Activated T-cell treated with anti-CD3 and anti-CD28 coated beads, Interleukin-2, amount 50 U/mL, for 72 hours (primary cell): ENCODE measurements around the gene ENG. TPM values are rescaled to one million over a fixed set of nuclear protein-coding genes. Genes with fewer than 3 reads are reported as not detected.
A peak's percentile ranks its signal among the peaks of the same experiment; 100 is the strongest.
"Not testable (repeated sequence)": the region's sequence is repeated elsewhere in the genome, so short reads cannot be mapped to it uniquely, and the experiment has no call there.

Source experiments
- ATAC-seq, 2 donors: fragments of 150-1000 bp; cut with Tn5 transposase; replicated peaks in 1 of 2; 2 replicates each; pipeline ENCODE4 v1.10.0; 2021; ENCODE audit warnings: moderate library complexity in 2 of 2, mild to moderate bottlenecking in 1 of 2
- DNase-seq, 2 donors: peaks; one replicate each; pipeline ENCODE4 v3.0.0; 2021 to 2022; ENCODE audit warnings: mixed read lengths in 1 of 2
- H3K27ac Mint-ChIP-seq: one replicate; pipeline ENCODE4 v1.8.0; 2022; ENCODE audit warnings: mild to moderate bottlenecking, moderate library complexity, mixed read lengths
- H3K27me3 Mint-ChIP-seq: one replicate; pipeline ENCODE4 v1.8.0; 2022; ENCODE audit warnings: low read depth, mixed read lengths
- H3K36me3 Mint-ChIP-seq, 2 donors: one replicate each; pipeline ENCODE4 v1.8.0; 2022; ENCODE audit warnings: mixed read lengths in 2 of 2, mild to moderate bottlenecking in 1 of 2; ENCODE audit not compliant: insufficient read depth in 2 of 2
- H3K4me1 Mint-ChIP-seq: one replicate; pipeline ENCODE4 v1.8.0; 2022; ENCODE audit warnings: low read depth, mixed read lengths
- H3K4me3 Mint-ChIP-seq, 2 donors: one replicate each; pipeline ENCODE4 v1.8.0; 2022; ENCODE audit warnings: mild to moderate bottlenecking in 2 of 2, mixed read lengths in 2 of 2, moderate library complexity in 2 of 2
- H3K9me3 Mint-ChIP-seq, 2 donors: one replicate each; pipeline ENCODE4 v1.8.0; 2022; ENCODE audit warnings: mixed read lengths in 2 of 2
- total RNA-seq, 2 donors: library from RNA; stranded (reverse); gene quantifications; one replicate each; pipeline ENCODE4 v1.2.3, GENCODE V29; 2022

The ENG gene
- total RNA-seq, 2 donors from 2014 or later = 11.1 to 14.4 TPM

DNA sequence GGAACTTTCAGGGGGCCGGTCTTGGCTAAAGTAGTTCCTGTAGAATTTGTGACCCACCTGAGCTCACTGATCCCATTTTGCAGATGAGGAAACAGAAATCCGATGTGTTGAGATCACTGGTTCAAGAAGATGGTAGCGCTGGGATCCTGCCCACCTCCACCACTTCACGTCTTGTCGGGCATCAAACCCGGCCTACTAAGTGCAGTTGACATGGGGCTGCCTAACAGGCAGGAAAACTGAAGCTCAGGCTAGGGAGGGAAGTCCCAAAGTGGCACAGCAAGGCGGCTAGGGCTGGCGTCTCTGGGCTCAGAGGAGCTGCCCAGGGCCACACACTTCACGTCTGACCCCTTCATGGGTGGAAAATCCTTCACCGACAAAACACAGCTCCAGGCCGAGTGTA, 502 bp upstream of the ENG start:
- ATAC-seq = no peak
- no peaks in the 10 kb centered on the region for H3K27me3 Mint-ChIP-seq
- no peak overlapping the region for H3K27ac Mint-ChIP-seq
- peaks cover 43% of the 10 kb centered on the region for H3K4me1 Mint-ChIP-seq
- H3K36me3 Mint-ChIP-seq = peaks cover 1 to 5% of the 10 kb centered on the region in 2 donors
- peaks cover 1 to 3% of the 10 kb centered on the region in 2 donors for H3K9me3 Mint-ChIP-seq
- peak overlapping the region; percentile 29 to 49 for H3K4me3 Mint-ChIP-seq
- no peak for DNase-seq

DNA sequence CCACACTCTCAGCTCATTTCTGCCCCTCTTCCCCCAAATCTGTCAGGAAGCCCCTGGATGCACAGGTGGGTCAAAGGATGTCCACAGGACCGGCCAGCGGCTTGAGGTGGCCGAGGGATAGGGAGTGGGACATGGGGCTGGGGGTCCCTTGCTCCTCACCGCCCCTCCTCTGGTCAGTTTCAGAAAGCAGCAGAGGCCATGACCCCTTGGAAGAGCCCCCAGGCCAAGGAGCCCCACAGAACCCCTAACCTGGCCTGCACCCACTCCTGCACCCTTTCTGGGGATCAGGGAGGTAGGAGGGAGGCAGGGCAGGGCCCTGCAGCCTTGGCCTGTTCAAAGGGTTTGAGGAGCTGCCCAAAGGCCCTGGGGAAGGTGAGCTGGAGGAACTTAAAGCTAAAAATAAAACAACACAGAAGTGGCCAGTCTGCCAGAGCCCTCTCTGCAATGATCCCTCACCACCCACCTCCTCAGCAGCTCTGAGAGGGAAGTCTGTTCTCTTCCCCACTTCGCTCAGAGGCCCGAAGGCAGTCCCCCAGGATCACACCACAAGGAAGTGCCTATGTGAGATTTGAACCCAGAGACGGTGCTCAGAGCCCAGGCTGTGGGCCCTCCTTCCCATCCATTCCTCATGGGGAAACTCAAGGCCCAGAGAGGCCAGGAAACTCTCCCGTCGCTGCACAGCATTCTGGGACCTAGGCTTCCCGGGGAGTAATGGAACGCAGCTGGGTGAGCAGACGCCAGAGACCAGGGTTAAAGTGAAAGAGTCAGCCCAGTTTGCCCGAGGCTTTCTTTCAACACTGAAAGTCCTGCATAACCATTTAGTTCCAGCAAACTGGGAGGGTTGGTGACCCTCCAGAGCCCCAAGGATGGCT, 910 bp downstream of the ENG start:
- Mint-ChIP-seq H3K27ac (peak overlapping the region; percentile 91), H3K27me3 (no peaks in the 10 kb centered on the region), H3K4me3 (peak overlapping the region; percentile 92 to 93), H3K36me3 (peaks cover 11 to 15% of the 10 kb centered on the region in 2 donors), H3K4me1 (peaks cover 43% of the 10 kb centered on the region), H3K9me3 (peaks cover 10 to 11% of the 10 kb centered on the region in 2 donors)
- DNase-seq (no peak), ATAC-seq (peak; percentile 32 to 36)

DNA sequence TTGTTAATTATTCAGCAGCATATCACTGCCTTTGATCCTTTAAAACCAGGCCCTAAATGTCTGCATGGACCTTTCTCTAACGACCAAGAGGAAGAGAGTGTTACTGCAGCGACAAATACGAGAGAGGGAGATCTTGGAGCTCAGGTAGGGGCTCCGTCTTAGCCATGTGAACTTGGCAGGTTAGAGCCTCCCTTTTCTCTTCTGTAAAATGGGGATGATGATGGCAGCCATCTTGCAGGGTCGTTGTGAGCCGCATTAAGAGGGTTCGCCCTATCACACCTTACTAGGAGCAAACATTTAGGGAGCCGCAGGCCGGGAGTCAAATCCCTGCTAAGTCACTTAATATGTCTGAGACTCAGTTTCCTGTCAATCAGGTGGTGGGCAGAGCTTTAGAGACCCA, 1.6 kb downstream of the ENG start:
- Mint-ChIP-seq H3K4me1 (peaks cover 40% of the 10 kb centered on the region), H3K4me3 (peak overlapping the region; percentile 18 to 92), H3K9me3 (peaks cover 10 to 11% of the 10 kb centered on the region in 2 donors), H3K36me3 (peaks cover 14 to 17% of the 10 kb centered on the region in 2 donors), H3K27me3 (no peaks in the 10 kb centered on the region), H3K27ac (no peak overlapping the region)
- no peak for ATAC-seq
- DNase-seq = no peak

DNA sequence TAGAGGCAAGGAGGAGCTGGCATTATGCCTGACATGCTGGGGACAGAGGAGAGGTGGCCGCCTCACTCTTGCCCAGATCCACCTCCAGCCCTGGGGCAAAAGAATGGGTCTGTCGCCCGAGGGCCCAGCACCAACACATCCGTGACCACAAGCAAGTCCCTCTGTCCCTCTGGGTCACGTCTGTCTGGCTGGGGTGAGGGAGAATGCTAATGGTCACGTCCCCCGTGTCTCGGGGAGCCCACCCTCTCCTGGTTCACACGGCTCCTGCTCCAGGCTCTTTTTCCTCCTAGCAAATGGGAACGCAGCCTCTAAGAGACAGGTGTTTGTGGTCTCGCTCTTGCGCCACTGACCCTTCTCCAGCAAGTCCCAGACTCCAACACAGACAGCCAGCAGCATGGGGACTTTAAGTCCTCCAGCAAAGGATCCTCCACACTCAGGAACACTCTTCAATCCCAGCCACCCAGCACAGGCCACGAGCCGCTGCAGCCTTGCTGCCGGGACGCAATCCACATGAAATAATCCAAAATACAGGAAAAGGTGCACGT, 4.1 kb downstream of the ENG start:
- H3K27ac Mint-ChIP-seq = no peak overlapping the region
- H3K36me3 Mint-ChIP-seq = peaks cover 14 to 17% of the 10 kb centered on the region in 2 donors
- no peaks in the 10 kb centered on the region for H3K27me3 Mint-ChIP-seq
- no peak for ATAC-seq
- peaks cover 10 to 11% of the 10 kb centered on the region in 2 donors for H3K9me3 Mint-ChIP-seq
- no peak for DNase-seq
- no peak overlapping the region for H3K4me3 Mint-ChIP-seq
- peaks cover 32% of the 10 kb centered on the region for H3K4me1 Mint-ChIP-seq

DNA sequence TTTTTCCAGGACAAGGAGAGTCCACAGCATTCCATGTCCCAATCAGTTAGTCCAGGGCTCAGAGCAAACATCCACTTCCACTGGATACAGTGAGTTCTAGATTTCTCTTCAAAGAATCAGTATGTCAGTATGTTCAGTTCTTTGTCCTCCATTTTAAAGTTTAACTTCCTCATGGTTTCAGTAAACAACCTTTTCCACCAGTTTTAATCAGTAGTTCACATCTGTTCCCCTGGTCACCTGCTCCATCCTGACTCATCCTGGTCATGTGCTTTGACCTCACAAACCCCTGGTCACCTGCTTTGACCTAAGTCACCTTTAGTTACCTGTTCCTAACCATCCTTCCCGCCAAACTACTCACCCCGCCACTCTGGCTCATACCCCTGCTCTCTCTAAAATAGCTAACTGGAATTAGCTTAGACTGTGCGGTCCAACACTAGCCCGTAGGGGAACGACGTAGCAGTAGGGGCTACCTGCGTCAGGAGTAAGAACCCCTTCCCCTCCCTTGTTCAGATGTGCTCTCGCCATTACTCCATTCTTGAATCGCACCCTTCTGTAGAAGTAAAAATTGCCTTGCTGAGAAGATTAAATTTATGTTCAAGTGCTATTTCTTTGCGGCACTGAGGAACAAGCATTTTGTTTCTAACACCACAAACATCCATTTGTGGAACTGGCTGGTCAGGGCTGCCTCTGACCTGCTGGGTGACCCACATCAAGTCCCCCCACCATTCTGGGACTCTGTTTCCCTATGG, 5.5 kb downstream of the ENG start:
- Mint-ChIP-seq H3K27ac (no peak overlapping the region), H3K4me3 (no peak overlapping the region), H3K36me3 (peaks cover 14 to 17% of the 10 kb centered on the region in 2 donors), H3K9me3 (peaks cover 10 to 11% of the 10 kb centered on the region in 2 donors), H3K4me1 (peaks cover 26% of the 10 kb centered on the region), H3K27me3 (no peaks in the 10 kb centered on the region)
- no peak for ATAC-seq
- no peak for DNase-seq

DNA sequence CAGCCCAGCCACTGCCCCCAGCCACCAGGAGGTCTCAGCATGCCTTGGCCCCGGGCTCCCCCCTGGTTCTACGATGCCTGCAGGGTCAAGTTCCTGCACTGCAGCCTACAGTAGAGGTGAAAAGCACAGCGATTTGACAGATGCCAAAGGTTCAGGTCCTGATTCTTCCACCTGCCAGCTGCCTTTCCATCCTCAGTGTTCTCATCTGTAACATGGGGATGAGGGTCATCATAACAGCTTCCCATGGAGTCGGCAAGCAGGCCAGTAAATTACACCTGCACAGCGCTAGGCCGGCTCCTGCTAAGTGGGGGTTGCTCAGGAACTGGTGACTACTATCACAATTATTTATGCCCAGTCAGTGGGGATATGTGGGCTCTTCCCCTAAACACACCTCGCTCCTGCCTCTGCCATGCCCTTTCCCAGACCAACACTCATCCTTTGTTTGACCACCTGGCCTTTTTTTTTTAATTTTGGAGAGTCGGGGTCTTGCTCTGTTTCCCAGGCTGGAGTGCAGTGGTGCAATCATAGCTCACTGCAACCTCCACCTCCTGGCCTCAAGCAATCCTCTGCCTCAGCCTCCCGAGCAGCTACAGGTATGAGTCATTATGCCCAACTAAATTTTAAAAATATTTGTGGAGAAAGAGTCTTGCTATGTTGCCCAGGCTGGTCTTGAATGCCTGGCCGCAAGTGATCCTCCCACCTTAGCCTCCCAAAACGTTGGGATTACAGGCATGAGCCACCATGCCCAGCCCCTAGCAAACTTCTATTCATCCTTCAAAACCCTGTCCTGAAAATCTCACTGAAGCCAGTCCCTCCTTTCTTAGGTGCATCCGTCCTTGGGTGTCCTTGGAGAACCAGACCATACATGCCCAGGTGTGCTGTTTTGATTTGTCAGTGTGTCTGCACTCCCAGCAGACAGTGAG, 6.4 kb downstream of the ENG start:
- H3K36me3 Mint-ChIP-seq = peaks cover 14 to 17% of the 10 kb centered on the region in 2 donors
- no peak overlapping the region for H3K4me3 Mint-ChIP-seq
- H3K27ac Mint-ChIP-seq = no peak overlapping the region

DNA sequence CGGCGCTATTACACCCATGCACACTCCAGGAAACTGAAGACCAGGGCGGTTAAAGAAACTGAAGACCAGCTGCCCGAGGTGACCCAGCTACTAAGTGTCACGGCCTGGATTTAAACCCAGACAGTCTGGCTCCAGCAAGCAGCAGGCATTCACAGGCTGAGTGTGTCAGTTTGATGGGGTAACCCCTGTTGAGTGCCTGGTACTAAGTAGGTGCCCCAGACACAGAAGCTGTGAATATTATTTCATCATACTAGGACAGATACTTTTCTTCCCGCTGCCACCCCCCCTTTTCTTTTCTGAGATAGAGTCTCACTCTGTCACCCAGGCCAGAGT, 7.3 kb downstream of the ENG start:
- Mint-ChIP-seq H3K9me3 (peaks cover 10 to 11% of the 10 kb centered on the region in 2 donors), H3K27me3 (no peaks in the 10 kb centered on the region), H3K4me3 (no peak overlapping the region), H3K4me1 (peaks cover 8% of the 10 kb centered on the region), H3K36me3 (peaks cover 14 to 17% of the 10 kb centered on the region in 2 donors), H3K27ac (no peak overlapping the region)
- ATAC-seq = no peak
- no peak for DNase-seq

More for the DNA sequence above, 6.4 kb downstream of the ENG start:
- ATAC-seq = no peak
- Mint-ChIP-seq H3K27me3 (no peaks in the 10 kb centered on the region), H3K4me1 (peaks cover 17% of the 10 kb centered on the region), H3K9me3 (peaks cover 10 to 11% of the 10 kb centered on the region in 2 donors)
- no peak for DNase-seq

DNA sequence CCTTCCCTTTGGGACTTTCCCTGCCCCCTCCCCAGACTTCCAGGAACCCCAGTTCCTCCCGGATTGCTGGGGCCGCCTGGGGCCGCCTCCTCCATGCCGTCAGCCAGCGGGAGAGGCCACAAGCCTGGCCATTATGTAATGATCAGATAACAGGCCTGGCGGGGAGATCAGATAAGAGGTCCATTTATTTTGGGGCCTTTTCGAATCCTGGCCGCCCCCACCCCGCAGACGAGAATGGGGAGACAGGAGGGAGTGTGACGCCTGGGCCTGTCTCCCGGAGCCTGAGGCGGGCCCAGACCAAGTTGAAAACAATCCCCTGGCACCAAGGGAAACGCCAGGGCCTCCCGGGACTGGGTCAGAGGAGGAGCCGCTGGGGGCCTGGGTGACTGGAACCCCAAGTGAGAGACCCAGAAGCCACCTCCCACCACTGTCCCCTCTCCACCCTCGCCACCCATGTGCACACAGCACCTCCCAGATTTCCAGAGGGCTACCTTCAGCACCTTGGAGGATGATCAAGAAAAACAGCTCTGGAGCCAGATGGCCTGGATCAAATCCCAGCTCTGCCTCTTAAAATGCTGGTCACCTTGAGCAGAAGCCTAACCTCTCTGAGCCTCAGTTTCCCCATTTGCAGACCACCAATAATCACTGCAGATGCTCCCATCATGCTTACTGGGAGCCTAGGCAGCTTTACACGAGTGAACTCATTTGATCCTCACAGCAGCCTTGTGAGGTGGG, 7.8 kb downstream of the ENG start:
- no peaks in the 10 kb centered on the region for H3K27me3 Mint-ChIP-seq
- no peak for ATAC-seq
- no peak overlapping the region for H3K4me3 Mint-ChIP-seq
- H3K4me1 Mint-ChIP-seq = peaks cover 2% of the 10 kb centered on the region
- DNase-seq = no peak
- H3K27ac Mint-ChIP-seq = no peak overlapping the region
- peaks cover 10 to 11% of the 10 kb centered on the region in 2 donors for H3K9me3 Mint-ChIP-seq
- H3K36me3 Mint-ChIP-seq = peaks cover 14 to 17% of the 10 kb centered on the region in 2 donors

DNA sequence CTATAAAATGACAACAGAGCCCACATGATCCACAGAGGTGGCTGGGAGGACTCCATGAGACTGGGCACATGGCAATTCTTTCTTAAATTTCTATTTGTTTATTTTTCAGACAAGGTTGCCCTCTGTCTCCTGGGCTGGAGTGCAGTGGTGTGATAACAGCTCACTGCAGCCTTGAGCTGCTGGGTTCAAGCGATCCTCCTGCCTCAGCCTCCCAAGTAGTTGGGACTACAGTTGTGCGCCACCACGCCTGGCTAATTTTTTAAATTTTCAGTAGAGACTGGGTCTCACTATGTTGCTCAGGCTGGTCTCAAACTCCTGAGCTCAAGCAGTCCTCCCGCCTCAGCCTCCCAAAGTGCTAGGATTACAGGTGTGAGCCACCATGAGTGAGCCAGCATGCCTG, 8.8 kb downstream of the ENG start:
- Mint-ChIP-seq H3K36me3 (peaks cover 13 to 15% of the 10 kb centered on the region in 2 donors), H3K9me3 (peaks cover 10% of the 10 kb centered on the region in 2 donors)
- ATAC-seq, DNase-seq, H3K4me1 Mint-ChIP-seq, H3K27ac Mint-ChIP-seq, H3K4me3 Mint-ChIP-seq, H3K27me3 Mint-ChIP-seq: not testable (repeated sequence)

DNA sequence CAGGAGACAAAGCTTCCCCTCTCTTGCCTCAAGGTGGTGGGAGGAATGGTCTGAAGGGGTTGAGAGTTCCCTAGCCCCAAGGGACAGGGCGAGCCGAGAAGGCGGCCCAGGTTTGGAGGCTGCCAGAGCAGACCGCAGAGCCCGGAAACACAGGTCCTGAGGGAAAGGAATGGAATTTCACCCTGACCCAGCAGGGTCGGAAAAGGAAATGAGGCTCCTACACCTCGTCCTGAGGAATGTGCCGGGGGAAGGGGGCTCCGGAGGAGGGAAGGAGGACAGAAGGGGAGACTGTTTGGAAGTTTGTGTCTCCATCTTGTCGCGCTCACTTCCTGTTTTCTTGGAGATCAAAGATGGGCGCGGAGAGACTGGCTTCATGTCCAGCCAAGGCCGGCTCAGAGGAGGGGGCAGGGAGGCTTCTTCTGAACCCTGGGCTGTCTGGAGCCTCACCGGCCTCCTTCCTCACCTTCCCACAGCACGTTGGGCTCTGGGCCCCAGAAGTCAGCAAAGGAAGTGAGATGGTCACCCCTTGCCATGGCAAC, 9.6 kb downstream of the ENG start:
- peaks cover 11 to 12% of the 10 kb centered on the region in 2 donors for H3K36me3 Mint-ChIP-seq
- no peaks in the 10 kb centered on the region for H3K4me1 Mint-ChIP-seq
- ATAC-seq (no peak), DNase-seq (no peak)
- no peaks in the 10 kb centered on the region for H3K27me3 Mint-ChIP-seq
- H3K9me3 Mint-ChIP-seq = peaks cover 8% of the 10 kb centered on the region in 2 donors
- no peak overlapping the region for H3K27ac Mint-ChIP-seq
- H3K4me3 Mint-ChIP-seq = no peak overlapping the region

DNA sequence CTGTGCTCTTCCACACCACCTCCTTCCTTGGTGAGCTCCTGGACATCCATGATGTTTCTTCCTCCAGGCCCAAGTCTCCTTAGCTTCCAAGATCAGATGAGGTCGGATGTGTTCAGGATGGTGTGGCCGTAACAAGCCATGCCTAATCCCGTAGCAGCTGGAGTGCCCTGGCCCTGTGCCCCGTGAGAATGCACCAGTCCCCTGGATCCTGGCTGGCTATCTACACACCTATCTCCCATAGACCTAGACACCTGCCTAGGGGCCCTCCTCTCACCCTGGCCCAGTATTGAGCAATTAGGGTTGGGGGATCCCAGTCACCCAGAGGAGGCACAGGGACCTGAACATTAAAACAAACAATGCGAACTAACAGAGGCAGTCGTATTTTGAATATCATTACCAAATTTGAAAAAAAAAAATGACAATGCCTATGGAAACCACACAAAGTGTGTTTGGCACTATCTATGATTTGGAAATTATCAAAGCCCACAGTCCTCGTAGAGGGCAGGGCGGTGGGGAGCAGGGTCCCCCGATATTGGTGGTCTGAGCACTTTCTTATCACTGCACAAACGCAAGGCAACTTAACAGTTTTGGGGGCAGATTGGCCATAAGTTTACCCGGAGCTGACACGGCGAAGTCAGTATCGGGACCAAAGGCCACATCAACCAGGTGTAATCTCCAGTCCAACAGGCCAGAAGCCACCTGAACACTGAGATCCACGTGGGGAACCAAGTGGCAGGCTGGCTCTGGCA, 13.2 kb downstream of the ENG start:
- no peak overlapping the region for H3K4me3 Mint-ChIP-seq
- DNase-seq (no peak), ATAC-seq (no peak)
- H3K27me3 Mint-ChIP-seq = no peaks in the 10 kb centered on the region
- H3K27ac Mint-ChIP-seq = no peak overlapping the region
- no peaks in the 10 kb centered on the region for H3K4me1 Mint-ChIP-seq
- H3K9me3 Mint-ChIP-seq = no peaks in the 10 kb centered on the region
- no peaks in the 10 kb centered on the region for H3K36me3 Mint-ChIP-seq
